GM12875 (cell line): ENCODE results near the gene LSAMP.

Experiments
- H3K4me3 ChIP-seq: one replicate; pipeline ENCODE4 v1.5.1; 2011; ENCODE audit warnings: low read depth, low read length, control low read depth
- TF ChIP-seq, protein P1 (sequence below): IDR thresholded peaks from 2 replicates; pipeline ENCODE4 v1.5.1; 2011; ENCODE audit warnings: low read depth, mild to moderate bottlenecking, control low read depth, inconsistent platforms, low read length, moderate library complexity, borderline replicate concordance; ENCODE audit not compliant: insufficient read depth

Gene LSAMP

DNA sequence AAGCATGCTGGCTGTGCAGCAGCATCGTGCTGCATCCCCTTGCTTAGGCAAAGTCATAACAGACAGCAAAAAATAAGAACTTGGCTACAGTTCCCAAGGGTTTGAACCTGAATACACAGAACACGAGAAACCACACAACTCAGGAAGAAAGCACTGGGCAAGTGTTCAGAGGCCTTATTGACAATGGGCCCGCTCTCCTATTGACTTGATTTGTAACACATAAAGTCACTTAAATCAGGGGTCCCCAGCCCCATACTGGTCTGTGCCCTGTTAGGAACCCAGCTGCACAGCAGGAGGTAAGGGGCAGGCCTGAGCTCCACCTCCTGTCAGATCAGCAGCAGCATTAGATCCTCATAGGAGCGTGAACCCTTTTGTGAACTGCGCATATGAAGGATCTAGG, 145.1 kb downstream of the LSAMP start:
- no peak overlapping the region for H3K4me3 ChIP-seq
- TF ChIP-seq, protein P1, sequence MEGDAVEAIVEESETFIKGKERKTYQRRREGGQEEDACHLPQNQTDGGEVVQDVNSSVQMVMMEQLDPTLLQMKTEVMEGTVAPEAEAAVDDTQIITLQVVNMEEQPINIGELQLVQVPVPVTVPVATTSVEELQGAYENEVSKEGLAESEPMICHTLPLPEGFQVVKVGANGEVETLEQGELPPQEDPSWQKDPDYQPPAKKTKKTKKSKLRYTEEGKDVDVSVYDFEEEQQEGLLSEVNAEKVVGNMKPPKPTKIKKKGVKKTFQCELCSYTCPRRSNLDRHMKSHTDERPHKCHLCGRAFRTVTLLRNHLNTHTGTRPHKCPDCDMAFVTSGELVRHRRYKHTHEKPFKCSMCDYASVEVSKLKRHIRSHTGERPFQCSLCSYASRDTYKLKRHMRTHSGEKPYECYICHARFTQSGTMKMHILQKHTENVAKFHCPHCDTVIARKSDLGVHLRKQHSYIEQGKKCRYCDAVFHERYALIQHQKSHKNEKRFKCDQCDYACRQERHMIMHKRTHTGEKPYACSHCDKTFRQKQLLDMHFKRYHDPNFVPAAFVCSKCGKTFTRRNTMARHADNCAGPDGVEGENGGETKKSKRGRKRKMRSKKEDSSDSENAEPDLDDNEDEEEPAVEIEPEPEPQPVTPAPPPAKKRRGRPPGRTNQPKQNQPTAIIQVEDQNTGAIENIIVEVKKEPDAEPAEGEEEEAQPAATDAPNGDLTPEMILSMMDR: no peak

DNA sequence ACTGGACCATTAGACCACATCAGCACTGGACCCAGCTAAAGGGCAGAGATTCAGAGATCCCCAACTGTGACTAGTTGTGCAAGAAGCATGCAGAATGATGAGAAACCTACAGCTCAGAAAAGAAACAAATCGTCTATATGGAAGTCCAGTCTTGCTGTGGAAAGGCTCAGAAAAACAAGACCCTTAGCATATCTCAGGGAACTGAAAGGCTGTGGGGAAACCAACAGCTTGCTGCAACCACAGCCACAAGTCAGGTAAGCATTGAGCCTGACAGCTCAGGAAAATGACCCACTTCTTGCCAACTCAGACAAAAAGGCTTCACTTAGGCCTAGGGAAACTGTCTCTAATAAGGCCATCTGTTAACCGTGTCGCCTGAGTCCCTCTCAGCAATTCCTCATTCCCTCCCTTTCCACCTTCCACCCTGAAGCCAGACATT, 145.6 kb downstream of the LSAMP start:
- no peak overlapping the region for H3K4me3 ChIP-seq
- TF ChIP-seq, protein P1: no peak

DNA sequence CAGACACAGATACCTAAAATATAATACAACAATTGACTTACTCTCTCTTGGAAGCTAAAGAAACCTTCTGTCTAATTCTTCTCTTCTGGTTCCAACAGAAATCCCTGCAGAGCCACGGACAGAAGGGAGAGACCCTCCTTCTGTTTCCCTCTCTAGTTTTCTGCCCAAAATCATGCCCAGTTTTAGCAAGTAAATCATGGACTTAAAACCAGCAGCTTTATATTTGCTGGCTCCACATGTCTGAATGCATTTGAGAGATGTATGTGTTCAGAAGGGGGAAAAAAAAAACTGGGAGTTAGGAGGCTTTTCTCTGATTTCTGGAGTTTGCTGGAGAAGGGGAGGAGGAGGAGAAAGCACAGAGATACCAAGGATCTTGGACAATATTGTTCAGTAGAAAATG, 147.1 kb downstream of the LSAMP start:
- no peak overlapping the region for H3K4me3 ChIP-seq
- TF ChIP-seq, protein P1: no peak

DNA sequence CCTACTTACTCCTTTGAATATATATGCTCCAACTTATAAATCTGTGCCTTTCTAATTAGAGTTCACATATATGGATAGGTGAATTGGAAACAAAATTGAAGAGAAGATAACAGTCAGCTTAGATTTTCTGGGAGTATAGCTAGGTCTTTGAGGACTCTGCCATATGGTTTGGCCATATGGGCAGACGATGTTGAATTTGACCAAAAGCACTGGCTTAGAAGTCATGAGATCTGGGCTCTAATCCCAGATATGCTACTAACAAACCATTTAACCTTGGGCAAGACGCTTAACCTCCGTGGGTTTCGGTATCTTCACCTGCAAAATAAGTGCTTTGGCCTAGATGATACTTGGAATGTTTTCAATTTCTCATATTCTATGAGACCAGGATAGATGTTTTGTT, 154.1 kb downstream of the LSAMP start:
- H3K4me3 ChIP-seq: no peak overlapping the region
- TF ChIP-seq, protein P1: no peak

DNA sequence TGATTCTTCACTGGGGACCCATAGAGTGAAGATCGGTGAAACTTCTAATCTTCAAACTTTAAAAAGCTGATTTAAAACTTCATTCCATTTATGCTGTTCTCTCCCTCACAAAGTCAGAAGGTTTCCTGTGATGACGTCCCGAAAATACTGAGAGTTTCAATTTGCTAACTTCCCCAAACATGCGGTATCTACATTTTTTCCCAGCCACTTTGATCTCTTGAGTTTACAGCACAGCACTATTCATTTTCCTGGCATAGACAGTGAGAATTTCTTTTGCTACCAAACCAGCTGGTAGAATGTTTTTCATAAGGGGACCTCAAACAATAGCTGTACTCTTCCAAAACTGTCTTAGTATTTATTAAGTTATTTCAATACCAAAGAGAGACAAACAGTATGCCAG, 156.8 kb downstream of the LSAMP start:
- TF ChIP-seq, protein P1: no peak
- no peak overlapping the region for H3K4me3 ChIP-seq

DNA sequence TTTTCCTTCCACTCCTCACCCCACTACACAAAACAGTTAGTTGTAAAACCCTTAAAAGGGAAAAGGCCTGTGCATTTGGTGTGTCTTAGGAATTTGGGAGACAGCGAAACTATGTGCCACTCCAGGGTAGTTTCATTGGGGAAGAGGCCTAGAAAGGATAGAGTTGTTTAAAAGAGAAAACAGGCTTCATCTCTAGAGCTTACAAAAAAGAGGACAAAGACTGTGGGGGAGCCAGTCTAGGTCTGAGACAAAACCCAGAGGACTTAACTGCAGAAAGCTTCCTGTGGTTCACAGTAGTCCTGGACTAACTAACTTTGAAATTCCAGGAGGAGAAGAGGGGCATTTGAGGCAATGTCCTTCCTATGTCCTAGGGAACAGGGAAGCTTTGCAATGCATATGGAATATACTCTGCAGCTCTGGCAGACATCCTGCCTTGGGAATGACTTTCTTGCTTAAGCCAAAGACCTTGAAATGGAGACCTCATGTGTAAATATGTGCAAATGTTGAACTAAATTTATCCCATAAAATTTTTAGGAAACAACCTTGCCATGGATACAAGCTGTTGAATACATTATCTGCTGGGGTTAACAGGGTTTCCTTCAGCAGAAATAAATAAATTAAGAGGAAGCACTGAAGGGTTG, 159.4 kb downstream of the LSAMP start:
- no peak overlapping the region for H3K4me3 ChIP-seq
- TF ChIP-seq, protein P1: no peak

DNA sequence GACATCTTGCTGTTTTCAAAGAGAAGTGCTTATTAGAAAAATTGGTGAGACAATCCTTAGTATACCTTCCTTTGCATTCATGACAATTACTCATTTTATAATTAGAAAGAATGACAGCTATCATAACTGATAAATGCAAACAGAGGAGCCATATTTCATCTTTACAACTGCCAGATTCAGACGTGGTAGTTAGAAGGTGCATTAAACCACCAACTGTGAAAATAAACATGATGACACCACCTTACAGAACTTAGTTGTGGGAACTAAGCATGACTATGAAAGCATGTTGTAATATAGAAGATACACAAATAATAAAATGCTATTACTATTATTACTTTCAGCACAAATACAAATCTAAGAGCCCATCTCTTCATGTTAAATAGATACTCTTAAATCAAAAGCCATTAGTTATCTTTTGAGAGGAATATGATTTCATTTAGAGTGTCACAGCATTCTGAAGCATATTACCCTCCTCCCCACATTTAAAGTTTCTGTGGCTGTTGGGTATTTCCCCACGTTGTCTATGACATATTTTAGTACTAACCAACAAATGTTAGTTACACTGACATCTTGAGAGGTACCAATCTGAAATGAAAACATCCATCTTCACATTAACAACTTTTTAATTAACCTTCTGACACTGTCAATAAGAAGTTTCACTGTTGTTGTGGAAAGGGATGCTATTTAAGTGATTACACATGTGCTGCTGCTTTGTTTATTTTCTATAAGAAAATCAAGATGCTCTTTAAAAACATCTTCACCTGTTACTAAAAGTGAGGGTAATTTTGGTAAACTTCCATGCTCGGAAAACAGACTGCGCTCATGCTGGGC, 163.8 kb downstream of the LSAMP start:
- no peak overlapping the region for H3K4me3 ChIP-seq
- TF ChIP-seq, protein P1: no peak
